ENCODE data around the gene PNISR. TPM values are rescaled to one million over a fixed set of nuclear protein-coding genes. Genes with fewer than 3 reads are reported as not detected.

The PNISR gene, protein sequence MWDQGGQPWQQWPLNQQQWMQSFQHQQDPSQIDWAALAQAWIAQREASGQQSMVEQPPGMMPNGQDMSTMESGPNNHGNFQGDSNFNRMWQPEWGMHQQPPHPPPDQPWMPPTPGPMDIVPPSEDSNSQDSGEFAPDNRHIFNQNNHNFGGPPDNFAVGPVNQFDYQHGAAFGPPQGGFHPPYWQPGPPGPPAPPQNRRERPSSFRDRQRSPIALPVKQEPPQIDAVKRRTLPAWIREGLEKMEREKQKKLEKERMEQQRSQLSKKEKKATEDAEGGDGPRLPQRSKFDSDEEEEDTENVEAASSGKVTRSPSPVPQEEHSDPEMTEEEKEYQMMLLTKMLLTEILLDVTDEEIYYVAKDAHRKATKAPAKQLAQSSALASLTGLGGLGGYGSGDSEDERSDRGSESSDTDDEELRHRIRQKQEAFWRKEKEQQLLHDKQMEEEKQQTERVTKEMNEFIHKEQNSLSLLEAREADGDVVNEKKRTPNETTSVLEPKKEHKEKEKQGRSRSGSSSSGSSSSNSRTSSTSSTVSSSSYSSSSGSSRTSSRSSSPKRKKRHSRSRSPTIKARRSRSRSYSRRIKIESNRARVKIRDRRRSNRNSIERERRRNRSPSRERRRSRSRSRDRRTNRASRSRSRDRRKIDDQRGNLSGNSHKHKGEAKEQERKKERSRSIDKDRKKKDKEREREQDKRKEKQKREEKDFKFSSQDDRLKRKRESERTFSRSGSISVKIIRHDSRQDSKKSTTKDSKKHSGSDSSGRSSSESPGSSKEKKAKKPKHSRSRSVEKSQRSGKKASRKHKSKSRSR
- total RNA-seq (2014; rRNA removed; shearing (Covaris generic)): 61.7 and 68.5 TPM in 2 replicates

DNA sequence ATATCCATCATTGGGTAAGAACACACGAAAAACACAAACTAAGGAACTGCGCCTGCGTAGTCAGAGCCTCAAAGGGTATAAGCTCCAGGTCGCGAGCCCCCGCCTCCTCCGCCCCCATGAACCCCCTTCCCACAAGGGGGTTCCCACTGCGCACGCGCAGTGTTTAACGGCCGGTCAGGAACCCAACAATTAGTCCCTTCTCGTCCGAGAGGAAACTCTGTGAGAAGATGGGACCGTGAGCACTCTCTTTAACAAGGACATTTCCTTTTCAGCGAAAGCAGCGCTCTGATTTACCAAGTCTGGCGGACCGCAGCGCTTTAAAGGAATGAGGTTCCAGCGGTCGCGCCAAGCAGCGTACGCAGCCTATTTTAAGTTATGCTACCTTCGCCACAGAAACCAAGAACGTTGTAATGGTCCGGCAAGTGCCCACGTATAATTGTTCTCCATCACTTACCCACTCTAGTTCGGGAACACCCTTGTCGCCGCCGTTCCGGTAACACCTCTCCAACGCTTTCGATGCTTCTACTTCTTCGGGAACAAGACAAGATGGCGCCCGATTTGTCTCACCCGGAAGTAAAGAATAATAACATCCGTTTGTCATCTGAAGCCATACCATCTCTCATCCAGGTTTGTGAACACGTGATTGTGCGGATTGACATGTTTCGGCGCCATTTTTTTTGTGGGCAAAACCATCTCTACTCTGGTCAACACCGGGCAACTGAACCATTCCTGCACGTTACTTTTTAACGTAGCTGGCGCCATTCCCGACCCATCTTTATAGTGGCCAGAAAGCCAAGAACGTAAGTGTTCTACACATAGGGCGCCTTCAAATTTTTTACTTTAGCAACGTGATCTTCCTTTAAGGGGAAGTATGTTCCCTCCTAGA, at the start of gene PNISR:
PNISR (minus strand) TSS at position 548 of the 886 bp plus-strand sequence. CDS start 10,649 bp downstream, outside the sequence.

DNA sequence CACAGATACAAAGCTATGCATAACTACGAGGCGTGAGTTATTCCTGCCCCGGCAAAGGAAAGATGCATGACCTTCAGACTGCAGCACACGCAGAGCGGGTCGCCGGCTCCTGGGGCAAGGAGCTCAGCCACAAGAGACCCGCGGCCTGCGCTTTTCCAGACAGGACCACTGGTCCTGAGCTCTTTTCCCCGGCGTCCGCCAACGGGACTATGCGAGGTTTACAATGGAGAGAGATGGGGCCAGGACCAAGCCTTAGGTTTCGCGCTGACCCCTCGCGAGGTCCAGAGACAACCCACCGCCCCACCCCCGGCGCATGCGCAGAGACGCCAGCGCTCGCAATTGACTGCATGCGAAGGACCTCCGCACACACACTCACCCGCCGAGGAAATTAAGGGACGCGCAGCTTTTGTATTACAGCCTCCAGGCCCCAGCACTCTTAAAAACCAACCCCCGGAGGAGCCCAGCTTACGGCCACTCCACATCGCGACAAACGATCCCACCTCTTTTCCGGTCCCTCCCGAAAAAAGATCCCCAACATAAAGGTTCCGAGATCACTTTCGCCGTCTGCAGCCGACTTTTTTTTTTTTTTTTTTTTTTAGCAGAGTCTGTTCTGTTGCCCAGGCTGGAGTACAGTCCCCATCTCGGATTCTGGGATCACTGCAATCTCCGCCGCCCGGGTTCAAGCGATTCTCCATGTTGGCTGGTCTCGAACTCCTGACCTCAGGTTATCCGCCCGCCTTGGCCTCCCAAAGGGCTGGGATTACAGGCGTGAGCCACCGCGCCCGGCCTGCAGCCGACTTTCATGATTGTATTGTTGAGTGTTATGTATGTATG, 31.2 kb downstream of the PNISR start, which contains the start of gene COQ3:
COQ3 (minus strand) TSS at position 498 of the 834 bp plus-strand sequence; CDS start at position 482, 16 bp downstream.

DNA sequence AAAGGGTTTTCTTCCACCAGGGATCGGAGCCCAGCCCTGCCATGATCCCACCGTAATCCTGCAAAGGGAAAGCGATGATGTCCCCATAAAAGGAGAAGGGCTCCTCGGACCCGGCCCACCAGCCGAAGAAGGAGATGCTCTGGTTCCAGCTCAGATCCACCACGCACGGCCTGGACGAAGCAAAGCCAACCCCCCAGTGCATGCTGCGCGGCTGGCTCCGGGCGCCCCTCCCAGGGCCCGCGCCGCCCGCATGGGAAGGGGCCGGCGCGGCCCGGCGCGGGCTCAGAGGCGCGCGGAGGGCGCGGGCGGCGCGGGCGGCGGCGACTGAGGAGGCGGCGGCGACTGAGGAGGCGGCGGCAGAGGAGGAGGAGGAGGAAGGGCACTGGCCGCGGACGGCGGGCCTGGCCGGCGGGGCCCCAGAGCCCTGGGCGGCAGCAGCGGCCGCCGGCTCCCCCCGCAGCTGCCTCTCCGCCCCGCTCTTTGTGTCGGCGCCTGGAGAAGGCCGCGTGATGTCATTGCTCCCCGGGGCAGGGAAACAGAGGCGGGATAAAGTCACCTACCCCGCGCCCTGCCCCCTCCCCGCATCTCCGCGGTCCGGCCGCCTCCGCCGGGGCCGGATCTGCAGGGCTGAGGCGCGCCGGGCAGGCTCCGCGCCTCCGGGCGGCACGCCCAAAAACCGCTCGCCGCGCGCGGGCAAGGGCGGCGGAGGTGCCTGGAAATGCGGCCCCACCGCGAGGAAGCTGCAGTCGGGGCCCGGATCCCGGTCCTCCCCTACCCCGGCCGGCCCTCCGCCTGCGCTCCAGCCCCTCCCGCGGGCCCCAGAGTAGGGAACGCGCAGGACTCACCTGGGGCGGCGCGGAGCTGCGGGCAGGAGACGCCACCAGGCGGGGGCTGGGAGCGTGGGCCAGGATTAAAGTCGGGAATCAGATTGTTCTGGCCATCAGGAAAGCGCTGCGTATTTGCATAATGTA, 75.7 kb downstream of the PNISR start, which contains the start of gene FAXC:
FAXC (minus strand) TSS at position 504 of the 971 bp plus-strand sequence; CDS start at position 202, 302 bp downstream.

Other genes starting within 250 kb of the PNISR start
- 2.8 and 5.2 TPM in 2 replicates for gene FAXC, start 75.6 kb downstream of the PNISR start, total RNA-seq (2014; rRNA removed; shearing (Covaris generic))
- 9.0 and 10.4 TPM in 2 replicates for gene COQ3, start 31.1 kb downstream of the PNISR start, total RNA-seq (2014; rRNA removed; shearing (Covaris generic))
- gene USP45, start 90.1 kb upstream of the PNISR start, total RNA-seq (2014; rRNA removed; shearing (Covaris generic)): 11.0 and 11.3 TPM in 2 replicates
- gene CCNC, start 143.4 kb upstream of the PNISR start, total RNA-seq (2014; rRNA removed; shearing (Covaris generic)): 42.2 and 55.8 TPM in 2 replicates
- 0.45 and 1.4 TPM in 2 replicates for gene PRDM13, start 181.5 kb upstream of the PNISR start, total RNA-seq (2014; rRNA removed; shearing (Covaris generic))